Measurements from ENCODE around the gene SDF4. TPM values are rescaled to one million over a fixed set of nuclear protein-coding genes. Genes with fewer than 3 reads are reported as not detected.
"Not testable (repeated sequence)": the region's sequence is repeated elsewhere in the genome, so short reads cannot be mapped to it uniquely, and the experiment has no call there.

SDF4 gene
- polyA plus RNA-seq, 1 experiment: 109 TPM

- H3K27ac ChIP-seq (ENCODE audit: low read depth, low read length): no peak overlapping the region
- peaks cover 12% of the 10 kb centered on the region for H3K9me3 ChIP-seq (ENCODE audit: control insufficient read depth, insufficient read depth, low read length)
- H3K27me3 ChIP-seq (ENCODE audit: control insufficient read depth, insufficient read depth, low read length): peaks cover 33% of the 10 kb centered on the region
- no peak overlapping the region for H3K4me3 ChIP-seq (ENCODE audit: low read depth, low read length)
- POLR2A ChIA-PET: no interaction called here
- no peak for DNase-seq (ENCODE audit: low read depth, low spot score)
- TF ChIP-seq CTCF (IDR thresholded peaks at IDR 0.05; ENCODE audit: low read depth, low read length): no peak
- CTCF ChIA-PET: no interaction called here
Observed at GRCh38 chr1:1179346-1179982, 52.3 kb downstream of the SDF4 start.

- CTCF ChIA-PET: no interaction called here
- Histone ChIP-seq H3K4me3 (ENCODE audit: low read depth, low read length) (no peak overlapping the region), H3K9me3 (ENCODE audit: control insufficient read depth, insufficient read depth, low read length) (peaks cover 12% of the 10 kb centered on the region), H3K27ac (ENCODE audit: low read depth, low read length) (no peak overlapping the region), H3K27me3 (ENCODE audit: control insufficient read depth, insufficient read depth, low read length) (peaks cover 38% of the 10 kb centered on the region)
- POLR2A ChIA-PET: no interaction called here
- no peak for TF ChIP-seq CTCF (IDR thresholded peaks at IDR 0.05; ENCODE audit: low read depth, low read length)
- DNase-seq (ENCODE audit: low read depth, low spot score): no peak
Observed at GRCh38 chr1:1178794-1179331, 52.9 kb downstream of the SDF4 start.

GRCh38 chr1:1177452-1178206 lies 54.2 kb downstream of the SDF4 start:
- H3K27me3 ChIP-seq (ENCODE audit: control insufficient read depth, insufficient read depth, low read length): peaks cover 48% of the 10 kb centered on the region
- H3K27ac ChIP-seq (ENCODE audit: low read depth, low read length): no peak overlapping the region
- TF ChIP-seq CTCF (IDR thresholded peaks at IDR 0.05; ENCODE audit: low read depth, low read length): no peak
- no peak for DNase-seq (ENCODE audit: low read depth, low spot score)
- no peak overlapping the region for H3K4me3 ChIP-seq (ENCODE audit: low read depth, low read length)
- CTCF ChIA-PET: no interaction called here
- POLR2A ChIA-PET: no interaction called here
- peaks cover 16% of the 10 kb centered on the region for H3K9me3 ChIP-seq (ENCODE audit: control insufficient read depth, insufficient read depth, low read length)

GRCh38 chr1:1176931-1177330 lies 54.9 kb downstream of the SDF4 start:
- peaks cover 54% of the 10 kb centered on the region for H3K27me3 ChIP-seq (ENCODE audit: control insufficient read depth, insufficient read depth, low read length)
- no peak overlapping the region for H3K4me3 ChIP-seq (ENCODE audit: low read depth, low read length)
- POLR2A ChIA-PET: no interaction called here
- no peak overlapping the region for H3K27ac ChIP-seq (ENCODE audit: low read depth, low read length)
- TF ChIP-seq CTCF (IDR thresholded peaks at IDR 0.05; ENCODE audit: low read depth, low read length): no peak
- DNase-seq (ENCODE audit: low read depth, low spot score): no peak
- peaks cover 16% of the 10 kb centered on the region for H3K9me3 ChIP-seq (ENCODE audit: control insufficient read depth, insufficient read depth, low read length)
- CTCF ChIA-PET: no interaction called here

- Histone ChIP-seq H3K9me3 (ENCODE audit: control insufficient read depth, insufficient read depth, low read length) (peaks cover 16% of the 10 kb centered on the region), H3K27me3 (ENCODE audit: control insufficient read depth, insufficient read depth, low read length) (peaks cover 61% of the 10 kb centered on the region)
- CTCF ChIA-PET; DNase-seq (ENCODE audit: low read depth, low spot score); H3K4me3 ChIP-seq (ENCODE audit: low read depth, low read length); POLR2A ChIA-PET; H3K27ac ChIP-seq (ENCODE audit: low read depth, low read length): not testable (repeated sequence)
Observed at GRCh38 chr1:1176063-1176761, 55.6 kb downstream of the SDF4 start.

Measured in AG04450 (cell line).